Right lobe of liver (tissue), 4 donors: ENCODE data around the gene ANKRD34B.

Source experiments
- CTCF ChIP-seq, 4 donors: fragments of 200-600 bp in 3 of 4; fragments of 450-650 bp in 1 of 4; IDR thresholded peaks; one replicate each; pipeline versions ENCODE4 v1.5.1 to v1.8.0; 2016 to 2022; ENCODE audit warnings: antibody characterized with exemption in 4 of 4, mild to moderate bottlenecking in 2 of 4
- POLR2A ChIP-seq: fragments of 450-650 bp; IDR thresholded peaks from one replicate; pipeline ENCODE4 v1.6.1; 2017; ENCODE audit warnings: antibody characterized with exemption, mild to moderate bottlenecking
- donor health status: DM: no; HTN: no; CAD: no.
- donor health status: DM: no; HTN: no; CAD: no.
- donor health status: DM: no; HTN: yes; CAD: no.

- TF ChIP-seq CTCF (IDR thresholded peaks at IDR 0.05): no peak
- no peak for TF ChIP-seq POLR2A
These were observed 22.7 kb upstream of the ANKRD34B start for GRCh38 chr5:80592761-80593160.
